IMR-90 (cell line): ENCODE data around the gene EVL. TPM values are rescaled to one million over a fixed set of nuclear protein-coding genes. Genes with fewer than 3 reads are reported as not detected.

Source experiments
- ATAC-seq: fragments of 200-7000 bp; cut with Tn5 transposase; 2 replicates; pipeline ENCODE4 v1.9.1; 2020; ENCODE audit warnings: low read depth, mild to moderate bottlenecking, moderate library complexity
- BruUV-seq: library from RNA; stranded (reverse); fragments of 400-500 nt; replicated peaks from 2 replicates; lab custom pipeline; 2021; lab: Mats Ljungman, UMichigan
- CTCF ChIA-PET: fragments of 300-600 bp; formaldehyde crosslinking; extraction: SDS; loops from one replicate; lab custom pipeline; 2021; ENCODE audit warnings: antibody characterized with exemption; lab: Yijun Ruan, JAX
- POLR2A ChIA-PET: fragments of 300-600 bp; sonication (Branson Sonifier 250); formaldehyde crosslinking; loops from one replicate; lab custom pipeline; 2022; ENCODE audit warnings: antibody characterized with exemption; ENCODE audit not compliant: unreplicated experiment; lab: Charles Lee
- DNase-seq: peaks from one replicate; pipeline ENCODE4 v3.0.0; 2013
- H2AFZ ChIP-seq: replicated peaks from 2 replicates; pipeline ENCODE3; 2013; ENCODE audit warnings: low read length, mild to moderate bottlenecking; ENCODE audit not compliant: poor library complexity
- H2AK5ac ChIP-seq: 2 replicates; pipeline ENCODE4 v1.6.1; 2013; ENCODE audit warnings: low read depth, low read length, inconsistent platforms
- H2AK9ac ChIP-seq: replicated peaks from 2 replicates; pipeline ENCODE3; 2013; ENCODE audit warnings: mild to moderate bottlenecking, low read depth, low read length, moderate library complexity; ENCODE audit not compliant: poor library complexity
- H2BK120ac ChIP-seq: 2 replicates; pipeline ENCODE4 v1.6.1; 2013; ENCODE audit warnings: low read depth, low read length, inconsistent platforms
- H2BK15ac ChIP-seq: 3 replicates; pipeline ENCODE4 v1.6.1; 2013; ENCODE audit warnings: low read depth, low read length, inconsistent platforms
- H2BK20ac ChIP-seq: 2 replicates; pipeline ENCODE4 v1.6.1; 2013; ENCODE audit warnings: low read depth, mild to moderate bottlenecking, inconsistent platforms, low read length, moderate library complexity
- H2BK5ac ChIP-seq: 2 replicates; pipeline ENCODE4 v1.6.1; 2013; ENCODE audit warnings: mild to moderate bottlenecking, low read depth, low read length, inconsistent platforms; ENCODE audit not compliant: poor library complexity, severe bottlenecking
- H3K14ac ChIP-seq: replicated peaks from 2 replicates; pipeline ENCODE4 v1.6.1; 2013; ENCODE audit warnings: low read depth, low read length, inconsistent platforms
- H3K18ac ChIP-seq: 2 replicates; pipeline ENCODE4 v1.6.1; 2013; ENCODE audit warnings: low read depth, low read length, control low read depth
- H3K23ac ChIP-seq: 2 replicates; pipeline ENCODE4 v1.6.1; 2013; ENCODE audit warnings: low read depth, low read length, inconsistent platforms
- H3K27ac ChIP-seq: 2 replicates; pipeline ENCODE4 v1.5.1; 2013; ENCODE audit warnings: mild to moderate bottlenecking, control low read depth, low read length; ENCODE audit not compliant: insufficient read depth
- H3K27me3 ChIP-seq: 2 replicates; pipeline ENCODE4 v1.6.1; 2013; ENCODE audit warnings: low read length; ENCODE audit not compliant: control insufficient read depth, insufficient read depth
- H3K36me3 ChIP-seq: 2 replicates; pipeline ENCODE4 v1.6.1; 2013; ENCODE audit warnings: low read length, mixed read lengths; ENCODE audit not compliant: control insufficient read depth, insufficient read depth
- H3K4ac ChIP-seq: 2 replicates; pipeline ENCODE4 v1.6.1; 2013; ENCODE audit warnings: low read depth, low read length, inconsistent platforms
- H3K4me1 ChIP-seq: 2 replicates; pipeline ENCODE4 v1.6.1; 2013; ENCODE audit warnings: low read length, mixed read lengths; ENCODE audit not compliant: control insufficient read depth, insufficient read depth
- H3K4me2 ChIP-seq: 2 replicates; pipeline ENCODE4 v1.6.1; 2013; ENCODE audit warnings: low read depth, mild to moderate bottlenecking, control low read depth, low read length, moderate library complexity
- H3K4me3 ChIP-seq: 2 replicates; pipeline ENCODE4 v1.5.1; 2013; ENCODE audit warnings: low read depth, mild to moderate bottlenecking, control low read depth, low read length, moderate library complexity; ENCODE audit not compliant: insufficient read depth
- H3K56ac ChIP-seq: 2 replicates; pipeline ENCODE4 v1.6.1; 2013; ENCODE audit warnings: low read length, inconsistent platforms; ENCODE audit not compliant: insufficient read depth; ENCODE audit errors: extremely low read depth
- H3K79me1 ChIP-seq, 2 experiments: 2 replicates each; pipeline ENCODE4 v1.6.1; 2013; ENCODE audit warnings: low read length in 2 of 2, inconsistent platforms in 1 of 2, low read depth in 1 of 2
- H3K9ac ChIP-seq: 2 replicates; pipeline ENCODE4 v1.6.1; 2013; ENCODE audit warnings: low read depth, low read length, control low read depth
- H3K9me1 ChIP-seq: 2 replicates; pipeline ENCODE4 v1.6.1; 2013; ENCODE audit warnings: low read length, inconsistent platforms; ENCODE audit not compliant: insufficient read depth
- H3K9me3 ChIP-seq: 2 replicates; pipeline ENCODE4 v1.6.1; 2013; ENCODE audit warnings: low read length; ENCODE audit not compliant: control insufficient read depth, insufficient read depth
- H4K20me1 ChIP-seq: 2 replicates; pipeline ENCODE4 v1.6.1; 2013; ENCODE audit warnings: low read length, inconsistent platforms; ENCODE audit not compliant: insufficient read depth
- H4K5ac ChIP-seq: 2 replicates; pipeline ENCODE4 v1.6.1; 2013; ENCODE audit warnings: mild to moderate bottlenecking, low read depth, low read length, control low read depth
- H4K8ac ChIP-seq, 2 experiments: 2 replicates each; pipeline ENCODE4 v1.6.1; 2013; ENCODE audit warnings: low read depth in 2 of 2, low read length in 2 of 2, control low read depth in 1 of 2, inconsistent platforms in 1 of 2
- H4K91ac ChIP-seq: 2 replicates; pipeline ENCODE4 v1.6.1; 2013; ENCODE audit warnings: low read depth, low read length, inconsistent platforms; ENCODE audit not compliant: insufficient read depth
- CHD1 ChIP-seq: IDR thresholded peaks from 2 replicates; pipeline ENCODE4 v1.6.1; 2012; ENCODE audit warnings: low read depth, low read length, improper control_type of control experiment
- ELK1 ChIP-seq: fragments of 150-350 bp; IDR thresholded peaks from 2 replicates; pipeline ENCODE4 v1.6.1; 2016; ENCODE audit warnings: low read depth, mild to moderate bottlenecking, low read length, moderate library complexity, borderline replicate concordance
- FOS ChIP-seq: fragments of 150-350 bp; IDR thresholded peaks from 2 replicates; pipeline ENCODE4 v1.6.1; 2016; ENCODE audit warnings: low read depth, low read length
- NFE2L2 ChIP-seq: fragments of 150-350 bp; IDR thresholded peaks from 2 replicates; pipeline ENCODE4 v1.6.1; 2016; ENCODE audit warnings: low read depth, mild to moderate bottlenecking, low read length
- RAD21 ChIP-seq: IDR thresholded peaks from 2 replicates; pipeline ENCODE4 v1.6.1; 2012; ENCODE audit warnings: low read length, improper control_type of control experiment
- RFX5 ChIP-seq: IDR thresholded peaks from 2 replicates; pipeline ENCODE4 v1.8.0; 2012; ENCODE audit warnings: low read depth, mild to moderate bottlenecking, low read length, moderate library complexity
- WGBS, 2 experiments: methylation state at CpG; one replicate each; pipeline versions ENCODE4 v1.1.5 to v1.1.7; 2013; ENCODE audit warnings: missing lambda C conversion rate in 2 of 2; ENCODE audit not compliant: insufficient read length in 1 of 2; ENCODE audit errors: extremely low coverage in 2 of 2; 5-methylcytosine and 5-hydroxymethylcytosine counted together
- dilution Hi-C: fragments of 300-500 bp; cut with HindIII; formaldehyde crosslinking; loops from one replicate; pipeline ENCODE4 v1.14.3; 2018; ENCODE audit warnings: low sequenced_read_pairs; ENCODE audit not compliant: unreplicated experiment
- in situ Hi-C: fragments of 300-500 bp; cut with MboI; formaldehyde crosslinking; loops from 3 replicates; pipeline ENCODE4 v1.14.3; 2019; ENCODE audit warnings: low sequenced_read_pairs, inconsistent platforms, mixed read lengths
- intact Hi-C: fragments of 100-400 bp; cut with micrococcal nuclease; formaldehyde crosslinking; loops from 2 replicates; pipeline ENCODE4 v1.10.0; 2022
- polyA plus RNA-seq, 3 experiments: library from polyadenylated mRNA; depleted of rRNA; stranded (reverse); fragments of >200 nt; gene quantifications; 2 replicates each; pipeline ENCODE4 v1.2.3, GENCODE V29; 2012; ENCODE audit warnings: low replicate concordance in 1 of 3
- total RNA-seq: library from RNA; depleted of rRNA; stranded (reverse); fragments of >200 nt; gene quantifications from 2 replicates; pipeline ENCODE4 v1.2.3, GENCODE V29; 2012

EVL gene
- total and polyA plus RNA-seq, 2 of the 4 experiments (the other 2 are of a cell fraction), result 7.2 to 36.5 TPM

GRCh38 chr14:100129161-100129589 is 64.0 kb downstream of the EVL start:
- no peak overlapping the region for H2AFZ ChIP-seq

More at GRCh38 chr14:100129161-100129589, 64.0 kb downstream of the EVL start:
- no peaks in the 10 kb centered on the region for H3K9me3 ChIP-seq
- peaks cover 43% of the 10 kb centered on the region for H3K36me3 ChIP-seq
- H4K20me1 ChIP-seq, result no peaks in the 10 kb centered on the region
- intact Hi-C loops (no loop called here), dilution Hi-C loops (no loop called here), in situ Hi-C loops (no loop called here)
- no peak overlapping the region for H2AK9ac ChIP-seq
- no peak overlapping the region for H3K56ac ChIP-seq
- H3K4me3 ChIP-seq, result no peak overlapping the region
- H2AK5ac ChIP-seq, result no peak overlapping the region
- no peak overlapping the region for H3K23ac ChIP-seq
- POLR2A ChIA-PET, result no interaction called here
- H3K79me1 ChIP-seq, result no peaks in the 10 kb centered on the region
- no peak overlapping the region for H4K5ac ChIP-seq
- no peak overlapping the region for H3K27ac ChIP-seq
- CTCF ChIA-PET, result no interaction called here
- peak; percentile 42 for ATAC-seq
- 0 out of 2 replicates have a peak, but pooled peaks cover 3% of the 10 kb centered on the region for H3K4me1 ChIP-seq
- no peak overlapping the region for H3K4ac ChIP-seq
- H3K9ac ChIP-seq, result no peak overlapping the region
- no peak overlapping the region for H2BK15ac ChIP-seq
- no peak overlapping the region for H3K4me2 ChIP-seq
- no peak for TF ChIP-seq CHD1
- TF ChIP-seq NFE2L2, result no peak
- no peak for TF ChIP-seq FOS
- TF ChIP-seq ELK1, result no peak
- TF ChIP-seq RFX5, result no peak
- no peak for TF ChIP-seq RAD21
- no peak overlapping the region for H4K8ac ChIP-seq
- no peak overlapping the region for H4K91ac ChIP-seq
- WGBS, 2 experiments, result 83% methylated on average over 1 of the region's 7 CpGs; no CpG with 5 or more reads in 1 of the 2 experiments
- H3K27me3 ChIP-seq, result no peaks in the 10 kb centered on the region
- no peak overlapping the region for H2BK20ac ChIP-seq
- no peak overlapping the region for H2BK120ac ChIP-seq
- H3K18ac ChIP-seq, result no peak overlapping the region
- no peak overlapping the region for H3K14ac ChIP-seq
- peaks cover 12% of the 10 kb centered on the region for H3K9me1 ChIP-seq
- BruUV-seq, result no TSS peak
- DNase-seq, result peak; percentile 55
- H2BK5ac ChIP-seq, result no peak overlapping the region
